SK-N-MC (cell line): ENCODE results near the gene FBRSL1.

ENCODE experiments used
- EZH2 ChIP-seq: fragments of 200-600 bp; sonication (generic); IDR thresholded peaks from one replicate; pipeline ENCODE4 v1.6.1; 2017; ENCODE audit warnings: antibody characterized with exemption
- POLR2AphosphoS5 ChIP-seq: IDR thresholded peaks from 2 replicates; pipeline ENCODE4 v1.6.1; 2012; ENCODE audit warnings: mild to moderate bottlenecking, low read depth, low read length, borderline replicate concordance

- no peak for TF ChIP-seq EZH2
- TF ChIP-seq POLR2AphosphoS5: no peak
These were observed 29.4 kb upstream of the FBRSL1 start for GRCh38 chr12:132460571-132460970.
